Pons (tissue), 1 donor: ENCODE data around the gene DNAJB1.
A peak's percentile ranks its signal among the peaks of the same experiment; 100 is the strongest.
"Not testable (repeated sequence)": the region's sequence is repeated elsewhere in the genome, so short reads cannot be mapped to it uniquely, and the experiment has no call there.

ENCODE experiments used
- DNase-seq: peaks from one replicate; pipeline ENCODE4 v3.0.0-alpha.2; 2016; ENCODE audit warnings: low spot score

Gene DNAJB1

DNA sequence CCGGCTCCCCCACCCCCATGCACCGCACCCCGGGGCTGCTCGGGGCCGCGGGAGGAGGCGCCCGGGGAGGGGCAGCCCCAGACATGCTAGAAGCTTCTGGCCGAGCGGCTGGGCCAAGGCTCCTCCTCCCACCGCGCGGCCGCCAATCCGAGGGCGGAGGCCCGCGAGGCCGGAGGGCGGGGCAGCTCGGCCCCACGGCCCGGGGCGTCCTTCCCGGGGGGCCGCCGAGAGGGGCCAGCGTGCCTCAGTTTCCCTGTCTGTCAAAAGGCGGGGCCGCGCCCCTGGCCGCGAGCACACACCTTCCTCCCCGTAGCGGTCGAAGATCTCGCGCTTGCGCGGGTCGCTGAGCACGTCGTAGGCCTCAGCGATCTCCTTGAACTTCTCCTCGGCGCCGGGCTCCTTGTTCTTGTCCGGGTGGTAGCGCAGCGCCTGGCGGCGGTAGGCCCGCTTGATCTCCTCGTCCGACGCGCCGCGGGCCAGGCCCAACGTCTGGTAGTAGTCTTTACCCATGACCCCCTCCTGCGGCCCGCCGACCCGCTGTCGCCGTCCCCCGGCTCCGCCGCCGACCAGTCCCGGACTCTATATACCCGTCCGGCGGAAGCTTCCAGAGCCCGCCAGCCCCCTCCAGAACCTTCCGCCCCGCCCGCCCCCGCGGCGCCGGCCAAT, at the start of gene DNAJB1:
DNAJB1 (minus strand) TSS at position 558 of the 666 bp plus-strand sequence; CDS start at position 510, 48 bp downstream.
- peak; percentile 85 for DNase-seq

DNA sequence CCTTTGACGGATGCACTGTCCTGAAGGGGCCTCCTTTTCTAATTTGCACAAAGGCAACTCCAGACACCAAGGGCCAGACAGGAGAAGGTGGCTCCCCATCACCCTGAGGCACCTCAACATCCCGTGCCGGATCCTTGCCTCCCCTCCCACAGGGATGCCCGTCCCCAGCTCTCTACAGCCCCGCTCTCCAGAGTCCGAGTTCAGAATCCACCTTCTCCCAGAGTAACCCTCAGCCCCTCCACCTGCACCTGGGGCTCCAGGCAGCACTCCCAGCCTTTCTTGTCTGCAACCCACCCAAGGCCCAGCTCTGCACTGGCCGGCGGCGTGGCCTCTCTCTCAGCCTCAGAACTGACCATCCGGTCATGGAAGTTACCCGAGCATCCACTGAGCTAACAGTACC, 48.9 kb upstream of the DNAJB1 start:
- no peak for DNase-seq

DNA sequence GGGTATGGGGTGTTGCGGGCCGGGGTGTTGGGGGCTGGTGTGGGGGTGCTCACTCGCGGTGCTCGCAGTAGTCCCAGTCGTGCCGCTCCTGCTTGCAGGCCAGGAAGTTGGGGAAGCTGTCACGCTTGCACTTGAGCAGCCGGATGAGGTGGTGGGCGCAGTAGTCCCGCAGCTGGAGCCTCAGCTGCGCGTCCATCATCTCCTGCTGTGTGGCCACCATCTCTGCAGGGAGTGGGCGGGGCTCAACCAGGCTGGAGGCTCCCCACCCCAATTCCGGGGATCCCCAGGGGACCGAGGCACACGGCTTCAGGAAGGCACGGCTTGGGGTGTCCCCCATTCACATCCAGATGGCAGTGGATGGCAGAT, 48.5 kb upstream of the DNAJB1 start:
- DNase-seq, result no peak

DNA sequence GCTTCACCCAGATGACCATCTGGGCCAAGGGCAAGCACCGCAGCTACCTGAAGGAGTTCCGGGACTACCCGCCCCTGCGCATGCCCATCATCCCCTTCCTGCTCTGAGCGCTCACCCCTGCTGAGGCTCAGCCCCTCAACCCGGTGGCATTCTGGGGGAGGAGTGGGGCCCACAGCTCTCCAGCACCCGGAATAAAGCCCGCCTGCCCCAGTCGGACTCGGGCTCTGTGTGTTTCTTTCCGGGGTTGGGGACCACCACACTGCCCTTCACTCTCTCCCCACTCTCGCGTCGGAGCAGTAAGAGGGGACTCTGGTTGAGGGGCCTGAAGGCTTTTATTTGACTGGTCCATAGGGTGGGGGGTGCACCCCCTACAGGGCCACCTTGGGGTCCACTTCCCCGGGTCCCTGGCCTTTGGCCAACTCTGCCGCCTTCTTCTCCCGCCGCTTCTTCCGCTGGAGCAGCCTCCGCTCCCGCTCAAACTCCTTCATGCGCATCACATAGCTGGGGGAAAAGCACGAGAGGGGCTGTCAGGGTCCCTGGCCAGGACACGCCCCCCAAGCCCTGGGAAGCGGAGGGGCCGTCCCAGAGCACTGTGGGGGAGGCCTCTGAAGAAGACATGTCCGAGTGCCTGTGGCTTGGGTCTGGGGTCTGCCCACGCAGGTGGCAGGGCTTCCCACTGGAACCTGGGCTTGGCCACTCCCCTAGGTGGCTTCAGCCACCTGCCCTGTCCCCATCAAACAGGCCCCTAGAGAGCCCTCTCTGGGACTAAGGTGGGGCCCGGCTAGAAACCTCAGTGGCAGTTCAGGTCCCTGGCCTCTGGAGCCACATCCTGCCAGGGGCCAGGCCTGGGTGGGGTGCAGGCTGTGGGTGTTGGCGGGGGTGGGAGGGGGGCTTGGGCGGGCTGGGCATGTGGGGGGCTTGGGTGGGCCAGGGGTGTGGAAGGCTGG, 47.8 kb upstream of the DNAJB1 start:
- DNase-seq, result no peak

DNA sequence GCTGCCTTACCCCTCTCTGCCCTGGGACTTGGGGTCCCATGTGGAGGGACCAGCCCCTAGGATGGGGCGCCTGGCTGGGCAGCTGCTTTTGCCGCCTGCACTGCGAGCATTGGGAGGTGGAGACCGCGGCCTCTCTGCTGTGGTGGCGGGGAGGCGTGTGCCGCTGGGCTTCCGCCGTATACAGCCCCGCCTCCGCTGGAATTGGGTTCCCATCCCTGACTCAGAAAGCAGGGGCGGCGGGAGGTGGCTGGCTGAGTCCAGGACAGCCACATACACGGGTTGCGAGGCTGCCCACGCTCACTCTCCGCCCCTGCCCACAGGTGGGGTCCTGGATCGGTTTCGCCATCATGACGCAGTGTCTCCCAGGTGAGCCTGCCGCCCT, 47.1 kb upstream of the DNAJB1 start:
- DNase-seq, result no peak

DNA sequence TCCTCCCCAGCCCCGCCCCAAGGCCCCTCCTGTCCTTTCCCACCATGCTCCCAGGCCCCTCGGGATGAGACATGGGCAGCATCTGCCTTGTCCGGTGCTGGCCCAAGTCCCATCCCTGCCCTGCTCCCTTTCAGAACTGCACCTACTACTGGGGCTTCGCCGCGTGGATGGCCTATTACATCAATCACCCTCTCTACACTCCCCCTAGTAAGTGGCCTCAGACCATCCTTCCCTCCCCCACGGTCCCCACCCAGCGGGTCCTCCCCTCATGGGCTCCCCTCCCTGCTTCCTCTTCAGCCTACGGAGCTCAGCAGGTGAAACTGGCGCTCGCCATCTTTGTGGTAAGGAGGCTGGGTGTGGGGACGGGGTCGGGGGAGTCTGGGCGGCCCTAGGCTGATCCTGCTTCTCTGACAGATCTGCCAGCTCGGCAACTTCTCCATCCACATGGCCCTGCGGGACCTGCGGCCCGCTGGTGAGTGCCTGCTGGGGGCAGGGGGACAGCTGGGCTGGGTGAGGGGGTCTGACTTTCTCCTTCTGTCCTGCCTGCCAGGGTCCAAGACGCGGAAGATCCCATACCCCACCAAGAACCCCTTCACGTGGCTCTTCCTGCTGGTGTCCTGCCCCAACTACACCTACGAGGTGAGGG, 46.6 kb upstream of the DNAJB1 start:
- not testable (repeated sequence) for DNase-seq

DNA sequence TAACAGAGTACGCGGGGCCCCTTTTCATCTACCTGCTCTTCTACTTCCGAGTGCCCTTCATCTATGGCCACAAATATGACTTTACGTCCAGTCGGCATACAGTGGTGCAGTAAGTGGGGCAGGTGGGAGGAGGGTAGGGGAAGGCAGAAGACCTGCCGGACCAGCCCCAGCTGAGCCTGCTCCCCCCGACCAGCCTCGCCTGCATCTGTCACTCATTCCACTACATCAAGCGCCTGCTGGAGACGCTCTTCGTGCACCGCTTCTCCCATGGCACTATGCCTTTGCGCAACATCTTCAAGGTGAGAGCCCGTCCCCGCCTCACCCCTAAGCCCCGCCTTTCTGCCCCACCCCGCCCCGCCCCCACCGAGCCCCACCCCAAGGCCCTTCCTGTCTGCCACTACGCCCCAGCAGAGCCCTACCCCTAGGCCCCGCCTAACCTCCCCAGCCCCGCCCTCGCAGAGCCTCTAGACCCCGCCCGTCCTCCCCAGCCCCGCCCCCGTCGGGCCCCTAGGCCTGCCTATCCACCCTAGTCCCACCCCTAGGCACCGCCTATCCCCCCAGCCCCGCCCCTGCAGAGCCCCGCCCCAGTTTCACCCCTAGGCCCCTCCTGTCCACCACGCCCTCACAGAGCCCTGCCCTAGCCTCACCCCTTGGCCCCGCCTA, 45.9 kb upstream of the DNAJB1 start:
- DNase-seq, result peak; percentile 1

DNA sequence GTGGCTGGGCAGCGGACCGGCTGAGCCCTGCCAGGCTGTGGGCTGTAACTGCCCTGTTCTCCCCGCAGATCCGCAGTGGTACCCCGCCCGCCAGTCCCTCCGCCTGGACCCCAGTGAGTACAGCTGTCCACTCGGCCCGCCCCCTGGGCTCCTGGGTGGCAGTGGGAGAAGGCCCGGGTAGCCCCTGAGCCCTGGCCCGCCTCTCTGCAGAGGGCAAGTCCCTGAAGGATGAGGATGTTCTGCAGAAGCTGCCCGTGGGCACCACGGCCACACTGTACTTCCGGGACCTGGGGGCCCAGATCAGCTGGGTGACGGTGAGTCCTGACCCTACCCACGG, 45.4 kb upstream of the DNAJB1 start:
- no peak for DNase-seq

DNA sequence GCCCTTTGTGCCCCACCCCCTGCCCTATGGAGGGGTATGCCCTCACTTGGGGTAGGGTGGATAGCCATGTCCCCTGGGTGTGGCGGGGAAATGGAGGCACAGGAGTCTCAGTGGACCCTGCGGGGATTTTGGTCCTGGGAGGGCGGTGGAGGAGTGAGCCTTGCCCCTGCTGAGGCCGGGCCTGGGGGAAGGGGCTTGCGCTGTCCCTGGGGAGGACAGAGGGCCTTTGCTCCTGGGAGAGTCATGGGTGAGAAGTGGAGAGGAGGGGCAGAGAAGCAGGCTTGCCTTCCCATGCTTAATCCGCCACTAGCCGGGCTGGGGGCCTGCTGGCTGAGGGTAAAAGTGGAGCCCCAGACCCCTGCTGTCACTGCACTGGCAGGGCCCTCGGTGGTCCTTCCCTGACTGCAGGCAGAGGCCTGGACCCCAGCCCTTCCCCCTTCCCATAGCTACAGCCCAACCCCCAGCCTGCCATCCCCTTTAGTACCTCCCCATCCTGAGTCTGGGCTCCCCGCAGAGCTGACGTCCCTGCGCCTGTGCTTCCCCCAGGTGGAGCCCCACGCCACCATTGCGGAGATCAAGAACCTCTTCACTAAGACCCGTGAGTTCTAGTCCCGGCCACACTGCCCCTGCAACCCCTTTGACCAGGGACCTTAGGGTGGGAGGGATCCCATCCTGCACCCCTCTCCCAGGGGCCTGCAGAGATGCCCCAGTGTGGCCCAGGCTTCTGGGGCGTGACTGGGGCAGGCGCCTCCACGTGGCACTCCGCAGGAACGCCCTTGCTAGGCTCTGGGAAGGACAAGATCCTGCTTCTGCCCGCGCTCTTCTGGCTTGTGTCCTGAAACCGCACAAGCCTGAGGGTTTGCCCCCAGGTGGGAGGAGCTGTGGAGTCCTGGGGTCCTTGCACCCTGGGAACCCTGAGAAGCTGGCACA, 44.7 kb upstream of the DNAJB1 start:
- DNase-seq, result peak; percentile 1

DNA sequence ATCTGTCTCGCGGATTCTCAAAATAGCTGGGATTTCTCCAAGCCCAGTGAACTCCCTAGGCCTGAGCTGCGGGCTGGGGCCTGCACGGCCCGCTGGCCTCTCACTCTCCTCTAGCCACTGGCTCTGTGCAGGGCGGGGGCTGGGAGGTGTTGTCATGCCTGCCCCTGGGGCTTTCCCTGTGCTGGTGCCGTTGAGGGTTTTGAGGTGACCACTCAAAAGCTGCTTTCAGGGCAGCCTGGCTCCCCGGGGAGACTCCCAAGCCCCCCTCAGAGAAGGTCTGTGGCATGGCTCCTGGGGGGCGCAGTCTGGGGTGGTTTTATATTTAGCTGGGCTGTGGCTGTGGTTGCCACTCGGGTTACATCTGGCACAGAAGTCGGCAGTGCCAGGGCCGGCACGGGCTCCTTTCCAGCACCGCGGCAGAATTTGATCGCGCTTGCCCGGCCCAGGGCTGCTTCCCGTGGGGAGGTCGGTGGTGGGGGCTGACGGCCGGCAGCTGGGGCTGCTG, 43.7 kb upstream of the DNAJB1 start:
- peak; percentile 55 for DNase-seq

DNA sequence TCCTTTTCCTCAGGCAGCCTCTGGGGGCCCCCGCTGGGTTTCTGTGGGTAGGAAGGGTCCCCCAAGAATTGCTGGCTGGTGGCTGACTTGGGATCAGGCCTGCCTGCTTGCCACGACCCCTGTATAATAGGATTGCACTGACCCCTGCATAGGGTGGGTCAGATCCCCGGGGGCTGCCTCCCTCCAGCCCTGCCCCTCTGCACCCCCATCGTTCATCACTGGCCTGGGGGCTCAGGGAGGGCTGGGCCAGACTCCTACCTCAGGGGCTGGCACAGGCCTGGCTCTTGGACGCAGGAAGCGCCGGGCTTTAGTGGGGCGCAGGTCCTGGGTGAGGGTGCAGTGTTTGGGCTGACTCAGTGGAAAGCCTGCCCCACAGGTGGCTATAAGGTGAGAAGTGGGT, 43.1 kb upstream of the DNAJB1 start:
- no peak for DNase-seq

DNA sequence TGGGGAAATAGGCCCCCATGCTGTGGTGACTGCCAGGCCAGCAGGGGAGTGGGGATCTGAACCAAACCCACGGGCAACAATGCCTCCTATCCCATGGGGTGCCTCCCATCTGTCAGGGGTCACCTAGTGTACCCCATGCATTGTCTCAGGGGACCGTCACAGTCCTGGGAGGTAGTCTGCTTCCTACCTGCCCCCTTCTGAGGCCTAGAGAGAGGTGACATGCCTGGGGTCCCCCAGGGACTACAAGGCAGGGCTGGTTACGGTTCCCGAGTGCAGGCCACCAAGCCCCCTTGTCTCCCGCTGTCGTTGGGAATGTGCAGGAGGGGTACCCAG, 42.5 kb upstream of the DNAJB1 start:
- peak; percentile 0 for DNase-seq

DNA sequence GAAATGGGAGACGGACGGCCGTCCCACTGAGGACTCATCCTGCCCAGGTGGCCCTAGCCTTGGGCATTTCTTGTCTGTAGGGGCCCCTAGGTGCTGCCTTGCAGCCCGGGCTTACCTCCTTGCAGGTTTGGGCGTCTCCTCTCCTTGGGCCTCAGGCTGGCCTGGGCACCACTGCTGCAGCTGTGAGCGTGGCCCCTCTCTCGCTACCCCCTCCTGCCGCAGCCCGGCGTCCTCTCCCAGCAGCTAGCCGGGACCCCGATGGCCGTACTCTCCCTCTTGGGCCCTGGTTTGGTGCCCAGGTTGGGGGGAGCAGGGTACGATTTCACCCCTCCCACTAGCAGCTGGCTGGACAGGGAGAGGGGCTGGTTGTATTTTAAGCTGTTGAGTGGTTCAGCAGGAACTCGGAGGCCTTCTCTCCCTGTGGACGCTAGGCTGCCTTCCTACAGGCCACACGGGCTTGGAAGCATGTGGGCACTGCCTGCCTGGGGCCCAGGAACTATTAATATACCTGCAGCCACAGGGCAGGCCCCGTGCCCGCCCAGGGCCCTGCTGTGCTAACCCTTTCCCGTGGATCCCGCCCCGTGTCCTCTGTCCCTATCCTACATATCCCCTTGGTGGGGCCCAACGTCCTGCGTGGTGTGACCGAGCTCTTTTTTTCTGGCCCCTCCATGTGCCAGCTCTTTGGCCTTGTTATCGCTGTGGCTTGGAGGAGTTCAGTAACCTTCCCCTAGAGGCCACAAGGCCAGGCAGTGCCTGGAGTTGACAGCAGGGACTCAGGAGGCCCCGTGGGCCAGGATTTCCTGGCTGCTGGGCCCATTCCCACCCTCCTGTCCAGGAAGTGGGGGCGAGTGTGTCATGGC, 41.9 kb upstream of the DNAJB1 start:
- DNase-seq, result peak; percentile 0

DNA sequence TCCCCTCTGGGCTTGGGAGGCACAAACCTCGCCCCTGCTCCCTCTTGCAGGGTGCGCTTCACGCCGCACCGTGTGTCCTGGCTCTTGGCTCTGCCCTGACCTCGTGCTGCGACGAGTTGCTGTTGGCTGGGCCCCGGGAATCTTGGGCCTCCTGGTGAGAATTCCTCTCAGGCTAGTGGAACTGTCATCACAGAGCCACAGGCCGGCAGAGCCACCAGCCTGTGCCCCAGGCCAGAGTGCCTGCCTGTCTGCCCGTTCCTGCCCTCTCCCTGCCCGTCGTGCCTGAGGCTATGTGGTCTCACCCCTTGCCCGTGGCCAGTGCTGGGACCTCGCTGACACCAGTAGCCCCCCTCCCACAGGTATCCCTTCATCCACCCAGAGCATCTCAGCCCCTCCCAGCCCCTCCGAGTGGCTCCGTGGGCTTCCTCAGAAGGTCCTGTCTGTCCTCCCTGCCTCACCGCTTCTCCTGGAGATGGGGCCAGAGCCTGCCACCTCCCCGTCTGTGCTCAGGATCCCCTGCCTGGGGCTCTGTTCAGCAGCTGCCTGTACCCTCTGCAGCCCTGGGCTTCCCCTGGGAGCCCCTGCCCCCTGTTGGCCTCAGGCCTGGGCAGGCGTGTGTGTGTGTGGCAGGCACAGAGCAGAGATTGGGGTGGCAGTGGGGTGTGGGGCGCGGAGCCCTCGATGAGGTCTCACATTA, 40.3 kb upstream of the DNAJB1 start:
- peak; percentile 0 for DNase-seq

DNA sequence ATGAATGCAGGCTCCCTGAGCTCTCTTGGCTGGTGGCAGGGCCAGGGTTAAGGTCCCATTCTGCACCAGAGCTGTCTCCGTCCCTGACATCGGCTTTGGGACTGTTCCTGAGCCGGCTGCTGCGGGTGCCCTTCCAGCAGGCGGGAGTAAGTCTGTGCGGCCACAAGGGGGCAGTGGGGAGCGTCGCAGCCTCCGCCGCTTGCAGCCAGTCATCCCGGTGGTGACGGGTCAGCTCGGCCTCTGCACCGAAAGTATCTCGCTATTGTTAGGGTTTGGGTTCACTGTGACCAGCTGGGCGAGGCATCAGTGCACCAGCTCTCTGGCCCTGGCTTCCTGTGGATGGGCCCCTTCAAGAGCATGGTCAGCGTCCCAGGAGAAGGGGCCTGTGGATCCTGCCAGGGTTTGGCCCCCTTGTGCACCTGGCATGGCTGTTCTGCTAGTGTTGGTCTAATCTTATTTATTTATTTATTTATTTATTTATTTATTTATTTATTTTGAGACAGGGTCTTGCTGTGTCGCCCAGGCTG, 38.5 kb upstream of the DNAJB1 start:
- peak; percentile 75 for DNase-seq

DNA sequence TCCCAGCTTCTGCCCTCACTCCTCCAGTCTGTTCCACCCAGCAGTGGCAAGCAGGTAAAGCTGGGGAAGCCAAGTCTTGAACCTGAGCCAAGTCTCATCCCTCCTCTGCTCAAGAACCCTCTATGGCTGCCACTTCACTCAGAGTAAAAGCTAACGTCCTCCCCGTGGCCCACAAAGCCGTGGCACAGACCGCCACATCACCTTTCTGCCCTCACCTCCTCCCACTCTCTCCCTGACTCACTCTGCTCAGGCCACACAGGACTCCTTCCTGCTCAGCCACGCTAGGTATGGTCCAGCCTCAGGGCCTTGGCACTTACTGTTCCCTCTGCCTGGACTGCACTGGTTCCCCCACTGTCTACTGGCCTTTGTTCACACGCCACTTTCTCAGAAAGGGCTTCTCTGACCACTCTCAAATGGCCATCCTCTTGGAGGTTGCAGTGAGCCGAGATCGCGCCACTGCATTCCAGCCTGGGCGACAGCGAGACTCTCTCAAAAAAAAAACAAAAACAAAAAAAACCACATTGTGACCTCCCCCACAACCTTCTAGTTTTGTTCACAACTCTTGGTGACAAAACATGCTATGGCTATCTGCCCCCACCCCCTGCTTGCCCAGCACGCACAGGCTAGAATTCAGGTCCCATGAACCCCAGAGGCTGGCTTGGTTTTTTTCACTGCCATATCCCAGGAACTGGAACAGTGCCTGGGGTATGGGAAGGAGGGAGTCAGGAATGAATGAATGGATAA, 37.9 kb upstream of the DNAJB1 start:
- no peak for DNase-seq

DNA sequence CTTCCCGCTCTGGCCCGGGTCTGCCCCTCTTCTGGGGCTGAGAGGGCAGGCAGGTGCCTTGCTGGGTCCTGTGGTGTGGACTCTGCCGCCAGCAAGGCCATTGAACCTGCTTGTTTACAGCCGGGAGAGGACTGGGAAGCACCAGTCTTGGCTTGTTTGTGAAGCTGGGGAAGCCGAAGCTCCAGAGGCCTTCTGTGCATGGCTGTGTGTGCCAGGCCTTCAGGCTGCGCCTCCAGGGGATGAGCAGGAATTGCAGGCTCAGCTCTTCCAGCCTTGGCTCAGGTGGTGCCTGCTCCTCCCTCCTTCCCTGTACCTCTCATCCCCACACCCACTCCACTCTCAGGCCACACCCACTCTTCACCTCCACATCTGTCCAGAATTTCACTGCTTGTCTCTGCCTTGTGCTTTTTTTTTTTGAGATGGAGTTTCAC, 36.2 kb upstream of the DNAJB1 start:
- DNase-seq, result peak; percentile 65

DNA sequence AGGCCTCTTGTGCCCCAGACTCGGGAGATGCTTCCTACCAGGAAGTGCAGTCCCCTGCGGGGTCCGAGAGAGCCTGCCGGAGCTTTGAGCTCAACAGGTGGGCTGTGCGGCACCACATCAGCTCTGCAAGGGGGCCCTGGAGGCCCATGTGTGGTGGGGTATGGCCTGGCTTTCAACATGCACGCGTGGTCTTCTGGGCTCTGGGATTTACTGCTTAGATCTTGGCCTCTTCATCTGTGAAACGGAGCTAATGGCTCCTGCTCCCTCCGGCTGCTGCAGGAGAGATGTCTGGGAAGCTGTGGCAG, 35.7 kb upstream of the DNAJB1 start:
- no peak for DNase-seq
